Aorta (tissue), 5 donors: ENCODE results near the gene PHACTR3. TPM values are rescaled to one million over a fixed set of nuclear protein-coding genes. Genes with fewer than 3 reads are reported as not detected.

Experiments used
- ATAC-seq: fragments of 200-7000 bp; cut with Tn5 transposase; one replicate; pipeline ENCODE4 v1.9.1; 2022; ENCODE audit warnings: moderate library complexity; ENCODE audit not compliant: low FRiP score
- DNase-seq, 2 donors: peaks; one replicate each; pipeline ENCODE4 v3.0.0-alpha.2; 2020
- H3K27ac ChIP-seq, 2 donors: one replicate each; pipeline ENCODE4 v1.5.1; 2013; ENCODE audit warnings: low read length in 2 of 2, mild to moderate bottlenecking in 2 of 2, moderate library complexity in 2 of 2, control low read depth in 1 of 2, inconsistent platforms in 1 of 2, low read depth in 1 of 2
- H3K27me3 ChIP-seq, 2 donors: one replicate each; pipeline ENCODE4 v1.6.1; 2013; ENCODE audit warnings: control low read depth in 1 of 2, low read length in 1 of 2, mild to moderate bottlenecking in 1 of 2, moderate library complexity in 1 of 2; ENCODE audit not compliant: insufficient read depth in 2 of 2, control insufficient read depth in 1 of 2
- H3K36me3 ChIP-seq, 2 donors: one replicate each; pipeline ENCODE4 v1.6.1; 2013; ENCODE audit warnings: control low read depth in 1 of 2, low read length in 1 of 2, mild to moderate bottlenecking in 1 of 2; ENCODE audit not compliant: insufficient read depth in 2 of 2, control insufficient read depth in 1 of 2
- H3K4me1 ChIP-seq, 2 donors: one replicate each; pipeline ENCODE4 v1.6.1; 2013; ENCODE audit warnings: low read length in 2 of 2, control low read depth in 1 of 2, mild to moderate bottlenecking in 1 of 2, moderate library complexity in 1 of 2; ENCODE audit not compliant: insufficient read depth in 2 of 2, control insufficient read depth in 1 of 2
- H3K4me3 ChIP-seq, 2 donors: one replicate each; pipeline ENCODE4 v1.5.1; 2013; ENCODE audit warnings: low read length in 2 of 2, control low read depth in 1 of 2, mild to moderate bottlenecking in 1 of 2
- H3K9me3 ChIP-seq: one replicate; pipeline ENCODE4 v1.6.1; 2013; ENCODE audit warnings: mild to moderate bottlenecking, low read length; ENCODE audit not compliant: control insufficient read depth
- WGBS, 2 donors: extraction: QIAGEN DNeasy Blood & Tissue Kit; methylation state at CpG; one replicate each; pipeline ENCODE4 v1.1.7; 2013; 5-methylcytosine and 5-hydroxymethylcytosine counted together
- intact Hi-C, 2 donors: fragments of 100-400 bp; cut with DNase I; formaldehyde crosslinking; loops; one replicate each; pipeline versions ENCODE4 v1.14.2 to v1.15.0; 2022
- polyA plus RNA-seq, 2 donors: library from polyadenylated mRNA; stranded (reverse); fragments of 200-250 nt; gene quantifications; one replicate each; pipeline ENCODE4 v1.2.3, GENCODE V29; 2013
- total RNA-seq, 2 donors: library from RNA; stranded (reverse); fragmentation: NEBNext Ultra II Directional; extraction: Animal tissue kit (Norgen Biotek cat#: 25700); gene quantifications; one replicate each; pipeline ENCODE4 v1.2.1, GENCODE V29; 2021
- donor health status: healthy with polysubstance abuse.
- donor health status: Bipolar disorder and iron deficiency.
- donor health status: DM: no; HTN: no; CAD: no.
- donor health status: DM: no; HTN: no; CAD: no.
- donor health status: DM: yes; HTN: yes; CAD: no.

The PHACTR3 gene
- total and polyA plus RNA-seq, 4 donors = 0.16 to 0.27 TPM; not detected in 2

GRCh38 chr20:59785986-59786795 is 181.9 kb downstream of the PHACTR3 start:
- no peak overlapping the region for H3K4me3 ChIP-seq
- peak in 1 of 2 donors; percentile 41 for DNase-seq
- 81 to 88% methylated on average over 10 of the region's 10 CpGs for WGBS, 2 donors
- ATAC-seq = no peak
- no peaks in the 10 kb centered on the region for H3K4me1 ChIP-seq
- H3K9me3 ChIP-seq = no peaks in the 10 kb centered on the region
- H3K27me3 ChIP-seq = peaks cover 0 to 1% of the 10 kb centered on the region in 2 donors
- H3K27ac ChIP-seq = no peak overlapping the region
- no peaks in the 10 kb centered on the region for H3K36me3 ChIP-seq
- intact Hi-C loops = no loop called here

- Histone ChIP-seq H3K27me3 (peaks cover 0 to 1% of the 10 kb centered on the region in 2 donors), H3K4me3 (no peak overlapping the region), H3K36me3 (no peaks in the 10 kb centered on the region), H3K27ac (no peak overlapping the region), H3K4me1 (no peaks in the 10 kb centered on the region), H3K9me3 (peaks cover 3% of the 10 kb centered on the region)
- ATAC-seq (no peak), DNase-seq (peak in 1 of 2 donors; percentile 64)
- intact Hi-C loops = no loop called here
- 63 to 64% methylated on average over 10 of the region's 10 CpGs for WGBS, 2 donors
Measured at GRCh38 chr20:59786801-59787537, 182.6 kb downstream of the PHACTR3 start.

- no peak overlapping the region for H3K27ac ChIP-seq
- no peaks in the 10 kb centered on the region for H3K4me1 ChIP-seq
- ATAC-seq (no peak), DNase-seq (no peak)
- 39 to 47% methylated on average over 2 of the region's 2 CpGs for WGBS, 2 donors
- H3K4me3 ChIP-seq = no peak overlapping the region
- H3K27me3 ChIP-seq = peaks cover 0 to 1% of the 10 kb centered on the region in 2 donors
- intact Hi-C loops = no loop called here
- H3K36me3 ChIP-seq = no peaks in the 10 kb centered on the region
- H3K9me3 ChIP-seq = peaks cover 3% of the 10 kb centered on the region
Measured at GRCh38 chr20:59787538-59787890, 183.2 kb downstream of the PHACTR3 start.

DNA sequence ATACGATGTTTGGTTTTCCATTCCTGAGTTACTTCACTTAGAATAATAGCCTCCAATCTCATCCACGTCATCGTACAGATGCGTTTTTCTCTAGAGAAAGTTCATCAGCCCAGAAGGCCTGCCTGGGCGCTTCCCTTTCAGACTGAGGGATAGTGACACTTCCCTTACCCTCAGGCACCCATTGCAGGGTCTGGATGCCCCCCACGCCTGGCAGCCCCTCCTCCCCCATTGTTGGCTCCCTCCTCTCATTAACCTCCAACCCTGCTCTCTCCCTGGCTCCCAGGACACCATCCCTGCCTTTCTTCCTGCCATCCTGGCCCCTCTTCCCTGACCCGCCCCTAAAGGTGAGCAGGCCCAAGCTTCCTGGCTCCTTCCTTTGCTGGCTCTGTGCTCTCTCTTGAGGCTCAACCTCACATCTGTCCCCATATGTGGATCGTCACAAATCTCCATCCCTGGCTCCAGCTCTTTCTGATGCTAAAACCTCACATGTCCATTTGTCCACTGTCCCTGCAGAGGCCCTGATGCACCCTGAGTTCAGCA is 183.9 kb downstream of the PHACTR3 start:
- no peaks in the 10 kb centered on the region for H3K36me3 ChIP-seq
- peaks cover 0 to 1% of the 10 kb centered on the region in 2 donors for H3K27me3 ChIP-seq
- intact Hi-C loops = no loop called here
- H3K4me1 ChIP-seq = no peaks in the 10 kb centered on the region
- peaks cover 6% of the 10 kb centered on the region for H3K9me3 ChIP-seq
- no peak overlapping the region for H3K27ac ChIP-seq
- peak in 1 of 2 donors; percentile 21 for DNase-seq
- WGBS, 2 donors = 44 to 49% methylated on average over 8 of the region's 8 CpGs
- no peak for ATAC-seq
- no peak overlapping the region for H3K4me3 ChIP-seq

GRCh38 chr20:59788811-59789397 is 184.6 kb downstream of the PHACTR3 start:
- ATAC-seq = no peak
- 37 to 39% methylated on average over 7 of the region's 7 CpGs for WGBS, 2 donors
- H3K9me3 ChIP-seq = peaks cover 6% of the 10 kb centered on the region

DNA sequence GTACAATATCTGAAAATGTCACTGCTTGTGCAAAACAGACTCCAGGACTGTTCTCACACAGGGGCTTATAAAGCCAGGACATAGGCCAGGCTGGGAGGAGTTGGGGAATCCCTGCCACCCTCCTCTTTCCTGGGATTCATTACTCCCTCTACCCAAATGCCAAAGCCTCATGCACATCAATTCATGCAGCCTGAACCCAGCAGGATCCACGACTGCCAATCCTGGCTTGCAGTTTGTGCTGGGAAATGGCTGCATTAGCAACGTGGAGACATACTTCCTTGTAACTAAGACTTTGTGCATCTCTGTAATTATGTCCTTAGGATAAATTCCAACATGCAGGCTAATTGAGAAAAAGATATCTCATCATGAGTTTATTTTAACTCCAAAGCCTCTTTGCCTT is 185.3 kb downstream of the PHACTR3 start:
- Histone ChIP-seq H3K27me3 (peaks cover 0 to 1% of the 10 kb centered on the region in 2 donors), H3K36me3 (no peaks in the 10 kb centered on the region), H3K27ac (no peak overlapping the region), H3K4me3 (no peak overlapping the region), H3K9me3 (peaks cover 6% of the 10 kb centered on the region), H3K4me1 (no peaks in the 10 kb centered on the region)
- no peak for ATAC-seq
- no peak for DNase-seq
- intact Hi-C loops = no loop called here
- WGBS, 2 donors = 30 to 36% methylated on average over 2 of the region's 2 CpGs

More at GRCh38 chr20:59788811-59789397, 184.6 kb downstream of the PHACTR3 start:
- H3K27ac ChIP-seq = no peak overlapping the region
- H3K4me3 ChIP-seq = no peak overlapping the region
- peak in 1 of 2 donors; percentile 20 for DNase-seq
- intact Hi-C loops = no loop called here
- H3K4me1 ChIP-seq = no peaks in the 10 kb centered on the region
- peaks cover 0 to 1% of the 10 kb centered on the region in 2 donors for H3K27me3 ChIP-seq
- no peaks in the 10 kb centered on the region for H3K36me3 ChIP-seq

DNA sequence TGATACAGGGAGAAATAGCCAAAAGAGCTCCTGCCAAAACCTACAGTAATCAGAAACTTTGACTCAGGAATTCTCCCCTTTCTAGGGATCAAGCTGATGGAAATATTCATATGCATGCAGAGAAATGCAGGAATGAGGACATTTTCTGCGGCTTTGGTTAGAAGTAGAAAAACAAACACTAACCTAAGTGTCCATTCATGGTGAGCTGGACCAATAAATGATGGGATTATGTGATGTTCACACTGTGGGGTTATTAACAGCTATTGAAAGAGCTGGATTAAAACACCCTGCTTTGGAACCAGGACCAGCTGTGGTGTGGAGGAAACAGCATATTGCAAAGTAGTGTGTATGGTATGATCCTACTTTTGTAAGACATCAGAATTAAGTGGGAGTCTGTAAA is 186.0 kb downstream of the PHACTR3 start:
- ATAC-seq = no peak
- DNase-seq = no peak
- peaks cover 0 to 1% of the 10 kb centered on the region in 2 donors for H3K27me3 ChIP-seq
- 22 to 31% methylated on average over 1 of the region's 1 CpG for WGBS, 2 donors
- no peaks in the 10 kb centered on the region for H3K4me1 ChIP-seq
- H3K9me3 ChIP-seq = peaks cover 6% of the 10 kb centered on the region
- intact Hi-C loops = no loop called here
- H3K36me3 ChIP-seq = no peaks in the 10 kb centered on the region
- no peak overlapping the region for H3K27ac ChIP-seq
- no peak overlapping the region for H3K4me3 ChIP-seq

- H3K36me3 ChIP-seq = no peaks in the 10 kb centered on the region
- H3K27ac ChIP-seq = no peak overlapping the region
- H3K4me3 ChIP-seq = no peak overlapping the region
- H3K9me3 ChIP-seq = peaks cover 6% of the 10 kb centered on the region
- DNase-seq = no peak
- intact Hi-C loops = no loop called here
- WGBS, 2 donors = 91 to 93% methylated on average over 1 of the region's 1 CpG
- peaks cover 0 to 1% of the 10 kb centered on the region in 2 donors for H3K27me3 ChIP-seq
- no peak for ATAC-seq
- no peaks in the 10 kb centered on the region for H3K4me1 ChIP-seq
Measured at GRCh38 chr20:59792300-59792699, 188.0 kb downstream of the PHACTR3 start.
